Measurements from ENCODE around the gene ST8SIA4.

The ST8SIA4 gene

DNA sequence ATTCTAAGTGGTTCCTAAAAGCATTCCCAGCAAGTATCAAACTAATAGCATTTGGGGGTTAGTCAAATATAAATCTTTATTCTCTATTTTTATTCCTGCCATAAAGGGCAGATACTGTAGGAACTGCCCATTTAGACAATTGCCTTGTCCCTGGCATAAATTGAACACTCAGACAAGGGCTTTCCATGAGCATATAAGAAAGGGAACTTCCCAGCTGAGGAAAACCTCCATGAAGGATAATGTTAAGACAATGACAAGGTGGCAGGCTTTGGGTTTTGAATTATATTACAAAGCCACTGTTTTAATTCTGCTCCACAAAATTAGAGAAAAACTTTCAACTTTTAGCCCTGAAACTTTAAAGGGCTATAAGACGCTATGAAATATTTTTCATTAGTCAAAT is 81.3 kb downstream of the ST8SIA4 start:
- Histone ChIP-seq H4K20me1 (peaks cover 0 to 64% (median 5%) of the 10 kb centered on the region in 11 experiments; a peak in 7 of 22 replicates), H3K9me3 (replicated peaks in 1 of 11) (no peaks in the 10 kb centered on the region; a peak in 1 of 22 replicates), H3K27ac (no peak overlapping the region), H3K4me3 (no peak overlapping the region), H3K4me1 (peaks cover 0 to 82% (median 2%) of the 10 kb centered on the region in 10 experiments; a peak in 7 of 20 replicates), H3K36me3 (peaks cover 45 to 95% (median 65%) of the 10 kb centered on the region in 11 experiments), H3K4me2 (0 out of 22 replicates have a peak overlapping the region, but pooled peaks of 1 of the 11 experiments have one; percentile 3), H3K9ac (no peak overlapping the region), H3K27me3 (no peaks in the 10 kb centered on the region)
- no peak for TF ChIP-seq Cebpa-rat (IDR thresholded peaks at IDR 0.05)

DNA sequence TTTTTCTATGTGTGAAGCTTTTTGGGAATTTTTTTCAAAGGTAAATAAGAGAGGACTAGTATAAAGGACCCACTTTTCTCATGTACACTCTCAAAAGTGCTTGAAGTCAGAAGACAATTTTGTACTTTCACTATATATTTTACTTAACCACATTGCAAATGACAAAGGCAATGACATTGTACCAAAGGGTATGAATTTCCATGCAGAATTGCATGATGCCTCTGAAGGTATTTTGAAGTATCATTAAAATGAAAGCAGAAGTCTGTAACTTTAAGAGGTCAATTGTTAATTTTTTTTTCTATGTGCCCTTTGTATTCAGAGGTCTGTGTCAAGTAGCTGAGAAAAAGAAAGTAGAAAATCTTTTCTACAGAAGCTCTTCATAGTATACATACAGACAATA is 84.7 kb downstream of the ST8SIA4 start:
- no peak overlapping the region for H3K9ac ChIP-seq
- no peaks in the 10 kb centered on the region; a peak in 1 of 22 replicates for H3K9me3 ChIP-seq (replicated peaks in 1 of 11)
- peak overlapping the region in 1 of 11 experiments; percentile 3; a peak in 1 of 22 replicates for H3K4me2 ChIP-seq
- H3K4me1 ChIP-seq, result peaks cover 0 to 64% (median 0%) of the 10 kb centered on the region in 10 experiments; a peak in 4 of 20 replicates
- H3K36me3 ChIP-seq, result peaks cover 38 to 91% (median 64%) of the 10 kb centered on the region in 11 experiments; a peak in 21 of 22 replicates
- no peak overlapping the region for H3K4me3 ChIP-seq
- no peaks in the 10 kb centered on the region for H3K27me3 ChIP-seq
- no peak overlapping the region for H3K27ac ChIP-seq
- peaks cover 0 to 49% (median 4%) of the 10 kb centered on the region in 11 experiments; a peak in 6 of 22 replicates for H4K20me1 ChIP-seq
- TF ChIP-seq Cebpa-rat (IDR thresholded peaks at IDR 0.05), result no peak

DNA sequence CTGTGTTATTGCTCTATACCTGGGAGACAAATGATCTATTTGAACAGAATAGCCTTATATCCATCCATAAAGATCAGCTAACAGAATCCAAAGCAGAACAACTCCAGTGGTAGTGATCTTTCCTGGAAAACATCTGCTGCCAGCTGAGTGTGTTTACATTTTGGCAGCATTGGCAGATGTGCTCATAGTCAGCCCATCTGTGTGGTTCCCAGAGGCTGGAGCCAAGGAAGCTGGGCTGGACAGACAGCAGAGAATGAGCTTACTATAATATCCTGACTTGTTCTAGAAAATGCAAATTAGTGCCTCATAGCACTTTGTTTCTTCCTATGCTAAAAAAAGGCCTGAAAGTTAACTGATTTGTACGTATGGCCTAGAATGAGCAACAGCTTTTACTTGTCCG is 99.7 kb downstream of the ST8SIA4 start:
- Histone ChIP-seq H3K36me3 (peaks cover 0 to 40% (median 12%) of the 10 kb centered on the region in 11 experiments; a peak in 16 of 22 replicates), H3K4me2 (no peak overlapping the region), H3K27ac (no peak overlapping the region), H3K9ac (no peak overlapping the region), H3K9me3 (replicated peaks in 1 of 11) (peaks cover 0 to 28% (median 8%) of the 10 kb centered on the region in 11 experiments; a peak in 13 of 22 replicates), H3K27me3 (no peaks in the 10 kb centered on the region), H4K20me1 (peaks cover 0 to under 1% (median 0%) of the 10 kb centered on the region in 11 experiments; a peak in 1 of 22 replicates), H3K4me3 (no peak overlapping the region), H3K4me1 (no peaks in the 10 kb centered on the region)
- no peak for TF ChIP-seq Cebpa-rat (IDR thresholded peaks at IDR 0.05)

- Histone ChIP-seq H3K4me2 (no peak overlapping the region), H3K36me3 (peaks cover 0 to 30% (median 5%) of the 10 kb centered on the region in 11 experiments; a peak in 10 of 22 replicates), H3K9me3 (replicated peaks in 1 of 11) (peaks cover 0 to 28% (median 8%) of the 10 kb centered on the region in 11 experiments; a peak in 13 of 22 replicates), H4K20me1 (no peaks in the 10 kb centered on the region), H3K27ac (no peak overlapping the region), H3K27me3 (no peaks in the 10 kb centered on the region), H3K4me1 (no peaks in the 10 kb centered on the region), H3K9ac (no peak overlapping the region), H3K4me3 (no peak overlapping the region)
- TF ChIP-seq Cebpa-rat (IDR thresholded peaks at IDR 0.05), result no peak
These were observed 100.9 kb downstream of the ST8SIA4 start for GRCh38 chr5:100802208-100802607.

DNA sequence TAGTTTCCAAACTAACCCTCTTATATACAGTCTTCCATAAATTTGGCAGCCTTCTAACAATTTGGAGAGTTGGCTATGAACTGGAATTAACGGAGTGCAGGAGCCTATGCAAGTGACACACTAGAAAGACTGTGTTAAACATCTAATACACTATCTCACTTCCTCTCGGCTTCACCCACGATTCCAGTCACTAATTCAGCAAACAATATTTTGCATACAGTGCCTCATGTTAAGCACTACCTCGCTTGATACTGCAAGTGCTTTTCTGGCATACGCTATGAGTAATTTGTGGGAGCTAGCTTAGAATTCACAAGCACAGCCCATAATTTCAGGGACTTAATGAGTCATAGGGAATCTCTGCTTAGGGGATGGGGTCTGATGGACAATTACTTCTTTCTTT is 102.5 kb downstream of the ST8SIA4 start:
- no peak overlapping the region for H3K9ac ChIP-seq

DNA sequence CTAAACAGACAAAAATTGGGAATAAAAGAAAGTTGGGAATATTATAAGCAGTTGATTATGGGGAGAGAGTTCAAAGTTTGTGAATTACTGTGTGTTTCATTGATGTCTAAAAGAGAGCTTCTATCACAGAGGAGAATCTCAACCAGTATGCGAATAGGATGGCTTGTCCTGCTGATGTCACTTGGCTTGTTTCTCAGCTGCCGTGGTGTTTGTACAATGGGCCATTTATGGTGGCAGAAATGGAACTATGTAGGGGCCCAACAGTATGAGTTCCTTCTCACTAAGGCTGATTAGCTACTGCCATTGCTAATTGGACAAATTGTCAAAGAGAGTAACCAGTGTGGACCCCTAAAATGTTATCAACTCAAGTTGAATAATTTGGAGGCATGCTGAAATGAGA is 103.9 kb downstream of the ST8SIA4 start:
- Histone ChIP-seq H4K20me1 (no peaks in the 10 kb centered on the region), H3K9me3 (replicated peaks in 1 of 11) (peaks cover 9 to 37% (median 22%) of the 10 kb centered on the region in 11 experiments), H3K9ac (no peak overlapping the region), H3K4me3 (no peak overlapping the region), H3K27ac (no peak overlapping the region), H3K36me3 (peaks cover 0 to 15% (median 0%) of the 10 kb centered on the region in 11 experiments; a peak in 5 of 22 replicates), H3K4me1 (no peaks in the 10 kb centered on the region), H3K27me3 (no peaks in the 10 kb centered on the region), H3K4me2 (no peak overlapping the region)
- no peak for TF ChIP-seq Cebpa-rat (IDR thresholded peaks at IDR 0.05)

More for the DNA sequence above, 102.5 kb downstream of the ST8SIA4 start:
- Histone ChIP-seq H3K9me3 (replicated peaks in 1 of 11) (peaks cover 0 to 30% (median 8%) of the 10 kb centered on the region in 11 experiments; a peak in 14 of 22 replicates), H3K27me3 (no peaks in the 10 kb centered on the region), H3K36me3 (peaks cover 0 to 14% (median 0%) of the 10 kb centered on the region in 11 experiments; a peak in 2 of 22 replicates), H3K4me1 (no peaks in the 10 kb centered on the region), H3K4me3 (no peak overlapping the region), H4K20me1 (no peaks in the 10 kb centered on the region), H3K27ac (peak overlapping the region in 1 of 11 experiments; percentile 31; a peak in 1 of 22 replicates), H3K4me2 (no peak overlapping the region)
- no peak for TF ChIP-seq Cebpa-rat (IDR thresholded peaks at IDR 0.05)

GRCh38 chr5:100797861-100798260 is 105.2 kb downstream of the ST8SIA4 start:
- Histone ChIP-seq H3K4me3 (no peak overlapping the region), H3K4me2 (no peak overlapping the region), H4K20me1 (no peaks in the 10 kb centered on the region), H3K9me3 (replicated peaks in 1 of 11) (peaks cover 20 to 40% (median 32%) of the 10 kb centered on the region in 11 experiments), H3K36me3 (peaks cover 0 to 24% (median 0%) of the 10 kb centered on the region in 11 experiments; a peak in 5 of 22 replicates), H3K27me3 (no peaks in the 10 kb centered on the region), H3K27ac (no peak overlapping the region), H3K9ac (no peak overlapping the region), H3K4me1 (peaks cover 0 to 4% (median 0%) of the 10 kb centered on the region in 10 experiments; a peak in 2 of 20 replicates)
- no peak for TF ChIP-seq Cebpa-rat (IDR thresholded peaks at IDR 0.05)

GRCh38 chr5:100796851-100797250 is 106.2 kb downstream of the ST8SIA4 start:
- Histone ChIP-seq H3K36me3 (peaks cover 0 to 17% (median 0%) of the 10 kb centered on the region in 11 experiments; a peak in 5 of 22 replicates), H3K4me2 (no peak overlapping the region), H3K4me1 (peaks cover 0 to 6% (median 0%) of the 10 kb centered on the region in 10 experiments; a peak in 2 of 20 replicates), H3K9me3 (replicated peaks in 1 of 11) (peaks cover 20 to 31% (median 24%) of the 10 kb centered on the region in 11 experiments), H3K27me3 (no peaks in the 10 kb centered on the region), H4K20me1 (no peaks in the 10 kb centered on the region), H3K4me3 (no peak overlapping the region), H3K9ac (no peak overlapping the region), H3K27ac (no peak overlapping the region)
- no peak for TF ChIP-seq Cebpa-rat (IDR thresholded peaks at IDR 0.05)

DNA sequence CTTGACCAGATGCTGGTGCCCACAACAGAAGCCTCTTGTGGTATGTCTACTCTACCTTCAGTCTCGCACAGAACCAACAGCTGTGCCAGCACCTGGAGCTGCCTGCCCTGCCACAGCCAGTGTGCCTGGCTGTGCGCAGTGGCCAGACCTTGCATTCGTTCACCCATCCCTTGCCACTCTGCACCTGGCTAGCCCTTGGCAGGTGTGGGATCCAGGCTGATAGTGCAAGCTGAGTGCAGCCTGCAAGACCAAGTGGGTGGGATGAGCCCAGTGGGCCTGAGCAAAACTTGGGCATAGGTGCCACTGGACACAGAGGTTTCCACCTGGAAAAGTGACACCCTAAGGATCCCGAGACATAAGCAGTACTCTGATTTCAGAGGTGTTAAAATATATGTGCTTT is 108.2 kb downstream of the ST8SIA4 start:
- Histone ChIP-seq H3K27me3 (no peaks in the 10 kb centered on the region), H3K4me3 (no peak overlapping the region), H3K4me2 (no peak overlapping the region), H3K36me3 (peaks cover 0 to 17% (median 0%) of the 10 kb centered on the region in 11 experiments; a peak in 5 of 22 replicates), H3K4me1 (peaks cover 0 to 6% (median 0%) of the 10 kb centered on the region in 10 experiments; a peak in 3 of 20 replicates), H4K20me1 (no peaks in the 10 kb centered on the region), H3K9ac (no peak overlapping the region), H3K9me3 (replicated peaks in 1 of 11) (peaks cover 20 to 27% (median 24%) of the 10 kb centered on the region in 11 experiments), H3K27ac (no peak overlapping the region)
- TF ChIP-seq Cebpa-rat (IDR thresholded peaks at IDR 0.05), result no peak
